DND-41 (cell line): Measurements from ENCODE around the gene PALD1.
A peak's percentile ranks its signal among the peaks of the same experiment; 100 is the strongest.

Experiments used
- ATAC-seq: fragments of 200-7000 bp; cut with Tn5 transposase; 3 replicates; pipeline ENCODE4 v1.9.1; 2021; ENCODE audit warnings: low read depth; ENCODE audit not compliant: insufficient read depth
- DNase-seq: peaks from one replicate; pipeline ENCODE4 v3.0.0-alpha.2; 2020
- H2AFZ ChIP-seq: 2 replicates; pipeline ENCODE4 v1.6.0; 2012; ENCODE audit warnings: low read depth, low read length
- H3K27ac ChIP-seq: 2 replicates; pipeline ENCODE4 v1.5.1; 2012; ENCODE audit warnings: low read length, inconsistent platforms
- H3K27me3 ChIP-seq: fragments of 200-600 bp; sonication (generic); 2 replicates; pipeline ENCODE4 v1.6.0; 2012; ENCODE audit warnings: low read length, mild to moderate bottlenecking, inconsistent platforms; ENCODE audit not compliant: insufficient read depth, poor library complexity
- H3K36me3 ChIP-seq: 2 replicates; pipeline ENCODE4 v1.5.1; 2012; ENCODE audit warnings: low read length, inconsistent platforms; ENCODE audit not compliant: insufficient read depth
- H3K4me1 ChIP-seq: 2 replicates; pipeline ENCODE4 v1.5.1; 2012; ENCODE audit warnings: mild to moderate bottlenecking, low read length; ENCODE audit not compliant: insufficient read depth
- H3K4me2 ChIP-seq: 2 replicates; pipeline ENCODE4 v1.6.0; 2012; ENCODE audit warnings: mild to moderate bottlenecking, moderate library complexity, low read length, inconsistent platforms; ENCODE audit not compliant: insufficient read depth
- H3K4me3 ChIP-seq, 2 experiments: fragments of 200-600 bp in 1 of 2; shearing (Covaris generic) in 1 of 2; 2 replicates each; pipeline ENCODE4 v1.5.1; 2012 to 2016; ENCODE audit warnings: inconsistent platforms in 2 of 2, low read length in 2 of 2, mild to moderate bottlenecking in 2 of 2, low read depth in 1 of 2, moderate library complexity in 1 of 2
- H3K79me2 ChIP-seq: 2 replicates; pipeline ENCODE4 v1.6.0; 2012; ENCODE audit warnings: low read length, inconsistent platforms; ENCODE audit not compliant: insufficient read depth
- H3K9ac ChIP-seq: 2 replicates; pipeline ENCODE4 v1.6.0; 2012; ENCODE audit warnings: low read depth, mild to moderate bottlenecking, inconsistent platforms, low read length, moderate library complexity
- H3K9me3 ChIP-seq: 2 replicates; pipeline ENCODE4 v1.5.1; 2012; ENCODE audit warnings: low read length, moderate library complexity, mild to moderate bottlenecking, inconsistent platforms; ENCODE audit not compliant: insufficient read depth, severe bottlenecking
- H4K20me1 ChIP-seq: 2 replicates; pipeline ENCODE4 v1.6.0; 2012; ENCODE audit warnings: low read length; ENCODE audit not compliant: insufficient read depth
- CTCF ChIP-seq: IDR thresholded peaks from 2 replicates; pipeline ENCODE4 v1.5.1; 2012; ENCODE audit warnings: borderline replicate concordance, low read length, moderate library complexity, mild to moderate bottlenecking; ENCODE audit not compliant: poor library complexity, severe bottlenecking; ENCODE audit errors: extremely low read depth
- EZH2 ChIP-seq: IDR thresholded peaks from 3 replicates; pipeline ENCODE4 v1.6.1; 2012; ENCODE audit warnings: borderline replicate concordance, low read depth, mild to moderate bottlenecking, moderate library complexity, low read length, inconsistent platforms; ENCODE audit not compliant: severe bottlenecking

Gene PALD1

DNA sequence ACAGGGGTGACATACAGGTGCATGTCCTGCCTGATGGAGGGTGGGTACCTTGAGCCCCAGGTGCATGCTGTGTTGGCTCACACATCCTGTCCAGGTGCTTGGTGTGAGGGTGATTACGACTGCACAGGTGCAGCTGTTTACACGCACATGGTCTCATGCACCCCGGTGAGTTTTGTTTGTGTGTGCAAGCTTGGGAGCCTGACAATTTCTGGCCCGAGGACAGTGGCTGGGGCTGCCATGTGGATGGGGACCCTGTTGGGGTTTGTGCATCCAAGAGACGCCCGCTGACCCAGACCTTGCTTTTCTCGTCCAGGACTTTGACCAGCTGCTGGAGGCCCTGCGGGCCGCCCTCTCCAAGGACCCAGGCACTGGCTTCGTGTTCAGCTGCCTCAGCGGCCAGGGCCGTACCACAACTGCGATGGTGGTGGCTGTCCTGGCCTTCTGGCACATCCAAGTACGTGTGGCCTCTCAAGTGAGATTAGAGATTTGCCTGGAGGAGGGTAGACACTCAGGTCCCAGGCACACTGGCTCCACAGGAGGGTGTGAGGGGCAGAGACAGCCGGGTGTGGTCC is 62.3 kb downstream of the PALD1 start:
- Histone ChIP-seq H3K27ac (no peak overlapping the region), H3K4me1 (no peaks in the 10 kb centered on the region), H3K9ac (no peak overlapping the region), H3K4me3 (no peak overlapping the region), H3K4me2 (no peak overlapping the region), H3K79me2 (no peaks in the 10 kb centered on the region), H3K9me3 (no peaks in the 10 kb centered on the region), H4K20me1 (no peaks in the 10 kb centered on the region; the same call in 1 of the 2 replicates), H2AFZ (no peak overlapping the region), H3K36me3 (0 out of 2 replicates have a peak, but pooled peaks cover 9% of the 10 kb centered on the region), H3K27me3 (no peaks in the 10 kb centered on the region)
- DNase-seq (no peak), ATAC-seq (no peak)
- no peak for TF ChIP-seq EZH2
- no peak for TF ChIP-seq CTCF

- Histone ChIP-seq H2AFZ (no peak overlapping the region), H3K79me2 (no peaks in the 10 kb centered on the region), H3K9ac (no peak overlapping the region), H4K20me1 (no peaks in the 10 kb centered on the region; the same call in 1 of the 2 replicates), H3K4me2 (no peak overlapping the region), H3K36me3 (0 out of 2 replicates have a peak, but pooled peaks cover 9% of the 10 kb centered on the region), H3K4me3 (no peak overlapping the region), H3K4me1 (no peaks in the 10 kb centered on the region), H3K9me3 (no peaks in the 10 kb centered on the region), H3K27ac (no peak overlapping the region), H3K27me3 (no peaks in the 10 kb centered on the region)
- TF ChIP-seq CTCF (no peak), EZH2 (no peak)
- no peak for DNase-seq
- ATAC-seq: no peak
Measured at GRCh38 chr10:70541736-70542564, 63.4 kb downstream of the PALD1 start.

GRCh38 chr10:70542565-70542938 is 64.0 kb downstream of the PALD1 start:
- H3K9me3 ChIP-seq: no peaks in the 10 kb centered on the region
- H3K27ac ChIP-seq: no peak overlapping the region
- H3K27me3 ChIP-seq: no peaks in the 10 kb centered on the region
- peak; percentile 46 for TF ChIP-seq CTCF
- TF ChIP-seq EZH2: no peak
- H3K36me3 ChIP-seq: 0 out of 2 replicates have a peak, but pooled peaks cover 9% of the 10 kb centered on the region
- DNase-seq: no peak
- no peaks in the 10 kb centered on the region for H3K79me2 ChIP-seq
- no peaks in the 10 kb centered on the region for H3K4me1 ChIP-seq
- H2AFZ ChIP-seq: no peak overlapping the region
- H3K4me3 ChIP-seq: no peak overlapping the region
- H3K4me2 ChIP-seq: no peak overlapping the region
- no peak for ATAC-seq
- H3K9ac ChIP-seq: no peak overlapping the region
- H4K20me1 ChIP-seq: no peaks in the 10 kb centered on the region; the same call in 1 of the 2 replicates
